Upper lobe of left lung (tissue), 6 donors: ENCODE measurements around the gene HGS. TPM values are rescaled to one million over a fixed set of nuclear protein-coding genes. Genes with fewer than 3 reads are reported as not detected.
A peak's percentile ranks its signal among the peaks of the same experiment; 100 is the strongest.

Experiments used
- ATAC-seq, 2 donors: fragments of 200-7000 bp; cut with Tn5 transposase; one replicate each; pipeline ENCODE4 v1.9.1; 2022; ENCODE audit warnings: mild to moderate bottlenecking in 2 of 2, moderate library complexity in 2 of 2; ENCODE audit not compliant: low FRiP score in 2 of 2
- DNase-seq, 2 donors: peaks; one replicate each; pipeline ENCODE4 v3.0.0-alpha.2; 2019 to 2020
- H3K27ac ChIP-seq, 4 donors: fragments of 200-600 bp; sonication (generic); one replicate each; pipeline ENCODE4 v1.5.1; 2016 to 2019
- H3K27me3 ChIP-seq, 4 donors: fragments of 200-600 bp; sonication (generic); one replicate each; pipeline ENCODE4 v1.5.1; 2017 to 2019
- H3K36me3 ChIP-seq, 4 donors: fragments of 200-600 bp; sonication (generic); one replicate each; pipeline ENCODE4 v1.5.1; 2016 to 2019
- H3K4me1 ChIP-seq, 4 donors: fragments of 200-600 bp; sonication (generic); one replicate each; pipeline ENCODE4 v1.5.1; 2018 to 2019
- H3K4me3 ChIP-seq, 4 donors: fragments of 200-600 bp; sonication (generic); one replicate each; pipeline ENCODE4 v1.5.1; 2017 to 2019; ENCODE audit warnings: mild to moderate bottlenecking in 2 of 4, moderate library complexity in 1 of 4
- H3K9me3 ChIP-seq, 4 donors: fragments of 200-600 bp; sonication (generic); one replicate each; pipeline ENCODE4 v1.5.1; 2018 to 2019
- EP300 ChIP-seq, 4 donors: sonication (generic); formaldehyde crosslinking; IDR thresholded peaks; one replicate each; pipeline ENCODE4 v1.5.1; 2017; ENCODE audit warnings: antibody characterized with exemption in 4 of 4, control low read depth in 2 of 4
- POLR2A ChIP-seq, 4 donors: fragments of 450-650 bp; IDR thresholded peaks; one replicate each; pipeline ENCODE4 v1.5.1; 2016 to 2017; ENCODE audit warnings: antibody characterized with exemption in 4 of 4, mild to moderate bottlenecking in 2 of 4
- POLR2AphosphoS5 ChIP-seq, 2 donors: sonication (generic); formaldehyde crosslinking; IDR thresholded peaks; one replicate each; pipeline ENCODE4 v1.5.1; 2017; ENCODE audit warnings: antibody characterized with exemption in 2 of 2
- WGBS, 2 donors: methylation state at CpG; one replicate each; pipeline ENCODE4 v1.1.5; 2017 to 2018; 5-methylcytosine and 5-hydroxymethylcytosine counted together
- total RNA-seq, 6 donors: library from RNA; depleted of rRNA in 4 of 6; stranded (reverse); fragments of >200 nt in 4 of 6; gene quantifications; one replicate each; pipeline versions ENCODE4 v1.1.0 to v1.2.1, GENCODE V29; 2016 to 2021
- TF ChIP-seq, protein P1 (sequence below), 6 experiments: fragments of 450-650 bp in 4 of 6; fragments of 200-600 bp in 2 of 6; sonication (generic) in 2 of 6; IDR thresholded peaks; one replicate each; pipeline ENCODE4 v1.5.1; 2016 to 2019; ENCODE audit warnings: antibody characterized with exemption in 6 of 6
- donor health status: DM: no; HTN: no; CAD: no; lungs with moderate emphysema.
- donor health status: DM: no; HTN: yes; CAD: no; lungs with severe emphysema.

The HGS gene
- total RNA-seq, 6 donors from 2014 or later = 74.7 to 164 (median 108) TPM

DNA sequence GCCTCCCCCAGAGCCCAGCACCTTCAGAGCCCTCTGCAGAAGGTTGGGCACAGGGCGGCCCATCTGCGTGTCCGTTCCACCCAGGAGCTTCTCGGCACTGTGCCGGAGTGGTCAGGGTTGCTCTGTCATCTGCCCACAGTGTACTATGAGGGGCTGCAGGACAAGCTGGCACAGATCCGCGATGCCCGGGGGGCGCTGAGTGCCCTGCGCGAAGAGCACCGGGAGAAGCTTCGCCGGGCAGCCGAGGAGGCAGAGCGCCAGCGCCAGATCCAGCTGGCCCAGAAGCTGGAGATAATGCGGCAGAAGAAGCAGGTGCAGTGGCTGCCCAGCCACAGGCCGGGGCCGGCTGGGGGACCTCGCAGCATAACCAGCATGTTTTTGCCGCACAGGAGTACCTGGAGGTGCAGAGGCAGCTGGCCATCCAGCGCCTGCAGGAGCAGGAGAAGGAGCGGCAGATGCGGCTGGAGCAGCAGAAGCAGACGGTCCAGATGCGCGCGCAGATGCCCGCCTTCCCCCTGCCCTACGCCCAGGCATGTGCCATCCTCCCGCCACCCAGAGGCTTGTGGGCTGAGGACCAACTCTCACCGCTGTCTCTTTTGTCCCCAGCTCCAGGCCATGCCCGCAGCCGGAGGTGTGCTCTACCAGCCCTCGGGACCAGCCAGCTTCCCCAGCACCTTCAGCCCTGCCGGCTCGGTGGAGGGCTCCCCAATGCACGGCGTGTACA, 12.6 kb downstream of the HGS start:
- Histone ChIP-seq H3K9me3 (no peaks in the 10 kb centered on the region), H3K4me1 (peaks cover 7 to 9% (median 8%) of the 10 kb centered on the region in 4 donors), H3K27ac (no peak overlapping the region), H3K4me3 (no peak overlapping the region), H3K36me3 (peaks cover 44 to 99% (median 92%) of the 10 kb centered on the region in 4 donors), H3K27me3 (no peaks in the 10 kb centered on the region)
- TF ChIP-seq, protein P1, sequence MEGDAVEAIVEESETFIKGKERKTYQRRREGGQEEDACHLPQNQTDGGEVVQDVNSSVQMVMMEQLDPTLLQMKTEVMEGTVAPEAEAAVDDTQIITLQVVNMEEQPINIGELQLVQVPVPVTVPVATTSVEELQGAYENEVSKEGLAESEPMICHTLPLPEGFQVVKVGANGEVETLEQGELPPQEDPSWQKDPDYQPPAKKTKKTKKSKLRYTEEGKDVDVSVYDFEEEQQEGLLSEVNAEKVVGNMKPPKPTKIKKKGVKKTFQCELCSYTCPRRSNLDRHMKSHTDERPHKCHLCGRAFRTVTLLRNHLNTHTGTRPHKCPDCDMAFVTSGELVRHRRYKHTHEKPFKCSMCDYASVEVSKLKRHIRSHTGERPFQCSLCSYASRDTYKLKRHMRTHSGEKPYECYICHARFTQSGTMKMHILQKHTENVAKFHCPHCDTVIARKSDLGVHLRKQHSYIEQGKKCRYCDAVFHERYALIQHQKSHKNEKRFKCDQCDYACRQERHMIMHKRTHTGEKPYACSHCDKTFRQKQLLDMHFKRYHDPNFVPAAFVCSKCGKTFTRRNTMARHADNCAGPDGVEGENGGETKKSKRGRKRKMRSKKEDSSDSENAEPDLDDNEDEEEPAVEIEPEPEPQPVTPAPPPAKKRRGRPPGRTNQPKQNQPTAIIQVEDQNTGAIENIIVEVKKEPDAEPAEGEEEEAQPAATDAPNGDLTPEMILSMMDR (IDR thresholded peaks at IDR 0.05) = no peak
- TF ChIP-seq EP300 (IDR thresholded peaks at IDR 0.05) (no peak), POLR2A (IDR thresholded peaks at IDR 0.05) (no peak), POLR2AphosphoS5 (IDR thresholded peaks at IDR 0.05) (no peak)
- ATAC-seq (no peak), DNase-seq (peak in 1 of 2 donors; percentile 76)
- 96% methylated on average over 15 to 40 of the region's 40 CpGs for WGBS, 2 donors

DNA sequence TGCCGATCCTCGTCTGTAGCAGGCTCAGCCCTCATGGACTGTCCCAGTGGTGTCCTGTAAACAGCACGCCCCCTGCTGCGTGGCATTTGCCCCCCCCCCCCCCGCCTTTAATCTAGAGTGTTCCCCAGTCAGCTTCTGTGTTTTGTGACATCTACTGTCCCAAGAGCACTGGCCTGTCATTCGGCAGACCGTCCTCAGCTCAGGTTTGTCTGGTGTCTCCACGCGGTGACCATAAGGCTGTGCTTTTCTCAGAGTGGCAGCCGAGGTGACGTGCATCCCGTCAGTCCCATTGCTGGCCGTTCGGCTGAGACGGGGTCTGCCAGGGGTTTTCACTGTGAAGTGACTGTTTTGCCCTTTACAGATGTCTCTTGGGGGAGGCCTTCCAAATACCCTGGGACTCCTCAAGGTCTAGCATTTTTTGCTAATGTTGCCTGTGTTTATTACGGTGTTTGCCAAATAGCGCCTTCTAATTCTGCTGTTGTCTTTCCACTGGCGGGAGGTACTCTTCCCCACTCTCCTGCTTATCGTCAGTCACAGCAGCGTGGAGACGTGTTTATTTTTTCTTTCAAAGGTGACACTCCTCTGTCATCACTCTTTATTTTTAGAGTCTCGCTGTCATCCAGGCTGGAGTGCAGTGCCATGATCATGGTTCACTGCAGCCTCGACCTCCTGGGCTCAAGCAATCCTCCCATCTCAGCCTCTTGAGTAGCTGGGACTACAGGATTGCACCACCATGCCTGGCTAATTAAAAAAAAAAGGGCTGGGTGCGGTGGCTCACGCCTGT, 13.6 kb downstream of the HGS start:
- no peaks in the 10 kb centered on the region for H3K27me3 ChIP-seq
- no peak for ATAC-seq
- H3K4me3 ChIP-seq = no peak overlapping the region
- WGBS, 2 donors = 87 to 91% methylated on average over 24 to 25 of the region's 25 CpGs
- peaks cover 37 to 93% (median 85%) of the 10 kb centered on the region in 4 donors for H3K36me3 ChIP-seq
- H3K9me3 ChIP-seq = no peaks in the 10 kb centered on the region
- peak in 1 of 2 donors; percentile 19 for DNase-seq
- no peak for TF ChIP-seq POLR2A (IDR thresholded peaks at IDR 0.05)
- no peak for TF ChIP-seq POLR2AphosphoS5 (IDR thresholded peaks at IDR 0.05)
- TF ChIP-seq, protein P1 (IDR thresholded peaks at IDR 0.05) = no peak
- TF ChIP-seq EP300 (IDR thresholded peaks at IDR 0.05) = no peak
- no peak overlapping the region for H3K27ac ChIP-seq
- peaks cover 17 to 20% (median 19%) of the 10 kb centered on the region in 4 donors for H3K4me1 ChIP-seq

DNA sequence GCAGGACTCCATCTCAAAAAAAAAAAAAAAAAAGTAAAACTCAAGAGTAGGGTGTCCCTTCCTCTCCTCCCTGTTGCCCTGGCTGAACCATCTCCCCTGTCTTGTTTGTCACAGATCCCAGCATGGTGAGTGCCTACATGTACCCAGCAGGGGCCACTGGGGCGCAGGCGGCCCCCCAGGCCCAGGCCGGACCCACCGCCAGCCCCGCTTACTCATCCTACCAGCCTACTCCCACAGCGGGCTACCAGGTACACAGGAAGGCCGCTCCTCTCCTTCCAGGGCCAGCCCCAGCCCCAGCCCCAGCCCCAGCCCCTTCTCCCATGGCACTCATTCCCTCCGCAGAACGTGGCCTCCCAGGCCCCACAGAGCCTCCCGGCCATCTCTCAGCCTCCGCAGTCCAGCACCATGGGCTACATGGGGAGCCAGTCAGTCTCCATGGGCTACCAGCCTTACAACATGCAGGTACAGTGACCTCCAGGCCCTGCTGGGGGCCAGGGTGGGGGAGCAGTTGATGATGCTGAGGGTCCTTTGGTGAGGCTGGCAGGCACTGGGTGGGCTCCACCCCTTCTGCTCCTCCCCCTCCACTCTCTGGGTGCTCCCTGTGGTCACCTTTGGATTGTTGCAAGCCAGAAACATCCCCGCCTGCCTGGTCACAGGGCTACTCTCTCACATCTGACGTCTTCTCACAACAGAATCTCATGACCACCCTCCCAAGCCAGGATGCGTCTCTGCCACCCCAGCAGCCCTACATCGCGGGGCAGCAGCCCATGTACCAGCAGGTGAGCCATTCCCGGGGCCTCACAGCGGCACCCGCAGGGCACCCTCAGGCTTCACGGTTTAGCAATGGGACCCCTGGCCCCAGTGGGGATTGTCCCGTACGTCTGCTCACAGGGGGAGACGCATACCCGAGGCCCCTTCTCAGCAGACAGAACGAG, 16.8 kb downstream of the HGS start:
- H3K4me3 ChIP-seq = no peak overlapping the region
- WGBS, 2 donors = 88 to 92% methylated on average over 15 to 21 of the region's 25 CpGs
- no peak for ATAC-seq

More for the DNA sequence above, 16.8 kb downstream of the HGS start:
- peak in 1 of 2 donors; percentile 73 for DNase-seq
- H3K9me3 ChIP-seq = no peaks in the 10 kb centered on the region
- H3K4me1 ChIP-seq = peaks cover 24 to 35% (median 30%) of the 10 kb centered on the region in 4 donors
- peaks cover 16 to 65% (median 56%) of the 10 kb centered on the region in 4 donors for H3K36me3 ChIP-seq
- no peaks in the 10 kb centered on the region for H3K27me3 ChIP-seq
- H3K27ac ChIP-seq = no peak overlapping the region
- TF ChIP-seq EP300 (IDR thresholded peaks at IDR 0.05) (no peak), POLR2AphosphoS5 (IDR thresholded peaks at IDR 0.05) (no peak), POLR2A (IDR thresholded peaks at IDR 0.05) (no peak)
- TF ChIP-seq, protein P1 (IDR thresholded peaks at IDR 0.05) = no peak
